Kidney epithelial cell (primary cell): ENCODE measurements around the gene LAMC3. TPM values are rescaled to one million over a fixed set of nuclear protein-coding genes. Genes with fewer than 3 reads are reported as not detected.

Experiments
- DNase-seq: peaks from one replicate; pipeline ENCODE4 v3.0.0-alpha.2; 2010; ENCODE audit warnings: low read depth
- H3K27me3 ChIP-seq: 2 replicates; pipeline ENCODE4 v1.6.0; 2011; ENCODE audit warnings: low read length; ENCODE audit not compliant: control insufficient read depth, insufficient read depth
- H3K36me3 ChIP-seq: 2 replicates; pipeline ENCODE4 v1.5.1; 2011; ENCODE audit warnings: low read length; ENCODE audit not compliant: control insufficient read depth, insufficient read depth
- H3K4me3 ChIP-seq: 2 replicates; pipeline ENCODE4 v1.5.1; 2011; ENCODE audit warnings: low read depth, mild to moderate bottlenecking, control low read depth, low read length
- total RNA-seq: library from RNA; depleted of rRNA; stranded (reverse); fragments of >200 nt; gene quantifications from 2 replicates; pipeline ENCODE4 v1.2.3, GENCODE V29; 2015
- TF ChIP-seq, protein P1 (sequence below): IDR thresholded peaks from 2 replicates; pipeline ENCODE4 v1.5.1; 2011; ENCODE audit warnings: mild to moderate bottlenecking, moderate library complexity, low read length, control low read depth, inconsistent platforms; ENCODE audit not compliant: insufficient read depth, poor library complexity, severe bottlenecking

Gene LAMC3
- total RNA-seq, 1 donor from 2014 or later = 7.5 TPM

DNA sequence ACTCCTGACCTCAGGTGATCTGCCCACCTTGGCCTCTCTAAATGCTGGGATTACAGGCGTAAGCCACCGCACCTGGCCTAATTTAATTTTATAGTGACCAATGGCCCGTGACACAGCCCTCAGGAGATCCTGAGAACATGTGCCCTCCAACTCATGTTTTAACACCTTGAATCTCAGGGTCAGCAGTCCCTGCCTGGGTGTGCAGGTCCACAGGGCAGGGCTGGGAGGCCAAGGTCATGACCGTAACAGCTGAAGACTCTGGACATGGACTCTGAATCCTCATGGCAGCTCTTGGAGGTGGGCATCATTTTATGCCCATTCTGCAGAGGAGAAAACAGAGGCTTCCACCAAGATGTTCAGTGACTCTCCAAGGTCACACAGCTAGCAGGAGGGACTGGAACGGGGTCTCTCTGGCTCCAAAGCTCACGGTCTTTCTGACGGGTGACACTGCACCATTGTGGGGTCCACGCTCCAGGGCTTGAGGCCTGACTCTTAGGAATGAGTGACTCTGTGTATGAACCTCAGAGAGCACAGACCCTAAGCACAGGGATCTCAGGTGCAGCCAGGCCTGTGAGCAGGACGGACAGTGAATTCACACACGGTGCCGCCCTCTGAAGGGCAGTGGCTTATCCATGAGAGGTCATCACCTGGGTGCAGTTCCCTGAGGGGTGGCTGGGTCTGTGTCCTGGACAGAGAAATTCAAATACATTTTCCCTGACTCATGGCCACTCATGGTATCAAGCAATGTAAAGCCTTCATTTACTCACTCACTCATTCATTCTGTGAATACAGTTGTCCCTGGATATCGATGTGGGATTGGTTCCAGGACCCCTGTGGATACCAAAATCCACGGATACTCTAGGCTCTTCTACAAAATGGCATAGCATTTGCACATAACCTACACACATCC, 32.8 kb upstream of the LAMC3 start:
- Histone ChIP-seq H3K4me3 (no peak overlapping the region), H3K36me3 (no peaks in the 10 kb centered on the region), H3K27me3 (peaks cover 30% of the 10 kb centered on the region)
- DNase-seq = no peak
- TF ChIP-seq, protein P1, sequence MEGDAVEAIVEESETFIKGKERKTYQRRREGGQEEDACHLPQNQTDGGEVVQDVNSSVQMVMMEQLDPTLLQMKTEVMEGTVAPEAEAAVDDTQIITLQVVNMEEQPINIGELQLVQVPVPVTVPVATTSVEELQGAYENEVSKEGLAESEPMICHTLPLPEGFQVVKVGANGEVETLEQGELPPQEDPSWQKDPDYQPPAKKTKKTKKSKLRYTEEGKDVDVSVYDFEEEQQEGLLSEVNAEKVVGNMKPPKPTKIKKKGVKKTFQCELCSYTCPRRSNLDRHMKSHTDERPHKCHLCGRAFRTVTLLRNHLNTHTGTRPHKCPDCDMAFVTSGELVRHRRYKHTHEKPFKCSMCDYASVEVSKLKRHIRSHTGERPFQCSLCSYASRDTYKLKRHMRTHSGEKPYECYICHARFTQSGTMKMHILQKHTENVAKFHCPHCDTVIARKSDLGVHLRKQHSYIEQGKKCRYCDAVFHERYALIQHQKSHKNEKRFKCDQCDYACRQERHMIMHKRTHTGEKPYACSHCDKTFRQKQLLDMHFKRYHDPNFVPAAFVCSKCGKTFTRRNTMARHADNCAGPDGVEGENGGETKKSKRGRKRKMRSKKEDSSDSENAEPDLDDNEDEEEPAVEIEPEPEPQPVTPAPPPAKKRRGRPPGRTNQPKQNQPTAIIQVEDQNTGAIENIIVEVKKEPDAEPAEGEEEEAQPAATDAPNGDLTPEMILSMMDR = no peak

DNA sequence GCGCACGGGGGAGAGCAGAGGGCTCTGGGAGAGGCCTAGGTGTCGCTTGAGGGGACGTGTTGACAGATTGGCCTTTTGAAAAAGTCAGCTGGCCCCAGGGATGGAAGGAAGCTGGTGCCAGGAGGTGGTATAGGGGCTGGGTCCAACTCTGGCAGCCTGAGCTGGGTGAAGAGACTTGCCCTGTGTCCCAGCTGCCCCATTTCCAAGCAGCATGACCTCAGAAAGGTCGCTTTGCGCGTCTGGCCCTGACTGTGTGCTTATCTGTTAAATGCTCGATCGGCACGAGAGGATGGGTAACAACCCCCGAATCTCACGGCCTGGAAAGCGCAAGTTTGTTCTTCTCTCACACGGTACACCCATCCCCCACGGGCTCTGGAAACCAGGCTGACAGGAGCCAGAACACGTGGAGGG, 31.2 kb upstream of the LAMC3 start:
- Histone ChIP-seq H3K36me3 (no peaks in the 10 kb centered on the region), H3K27me3 (peaks cover 26% of the 10 kb centered on the region), H3K4me3 (no peak overlapping the region)
- no peak for DNase-seq
- TF ChIP-seq, protein P1 = no peak

- Histone ChIP-seq H3K27me3 (peaks cover 11% of the 10 kb centered on the region), H3K36me3 (no peaks in the 10 kb centered on the region), H3K4me3 (no peak overlapping the region)
- TF ChIP-seq, protein P1 = no peak
- DNase-seq = no peak
Observed at GRCh38 chr9:130979591-130980385, 29.2 kb upstream of the LAMC3 start.

GRCh38 chr9:130980526-130980925, 28.4 kb upstream of the LAMC3 start:
- TF ChIP-seq, protein P1 = no peak
- no peaks in the 10 kb centered on the region for H3K36me3 ChIP-seq
- no peak for DNase-seq
- H3K27me3 ChIP-seq = peaks cover 12% of the 10 kb centered on the region
- no peak overlapping the region for H3K4me3 ChIP-seq

- DNase-seq = no peak
- Histone ChIP-seq H3K36me3 (no peaks in the 10 kb centered on the region), H3K4me3 (no peak overlapping the region), H3K27me3 (peaks cover 15% of the 10 kb centered on the region)
- TF ChIP-seq, protein P1 = no peak
Observed at GRCh38 chr9:130981002-130981755, 27.8 kb upstream of the LAMC3 start.
